Liver (tissue), 9 donors: ENCODE data around the gene AP4B1. TPM values are rescaled to one million over a fixed set of nuclear protein-coding genes. Genes with fewer than 3 reads are reported as not detected.
A peak's percentile ranks its signal among the peaks of the same experiment; 100 is the strongest.

ENCODE experiments used
- DNase-seq: peaks from one replicate; pipeline ENCODE4 v3.0.0-alpha.2; 2017; ENCODE audit warnings: low spot score
- H3K27ac ChIP-seq, 2 donors: one replicate each; pipeline ENCODE4 v1.7.0; 2013; ENCODE audit warnings: inconsistent platforms in 2 of 2, low read length in 2 of 2, control low read depth in 1 of 2, low read depth in 1 of 2, mild to moderate bottlenecking in 1 of 2
- H3K27me3 ChIP-seq, 4 donors: one replicate each; pipeline versions ENCODE4 v1.6.1 to v1.7.0; 2013; ENCODE audit warnings: low read length in 3 of 4, inconsistent platforms in 1 of 4, mild to moderate bottlenecking in 1 of 4, moderate library complexity in 1 of 4; ENCODE audit not compliant: control insufficient read depth in 4 of 4, insufficient read depth in 4 of 4
- H3K36me3 ChIP-seq, 4 donors: one replicate each; pipeline versions ENCODE4 v1.6.1 to v1.7.0; 2013; ENCODE audit warnings: low read length in 3 of 4, mild to moderate bottlenecking in 3 of 4, low read depth in 1 of 4, moderate library complexity in 1 of 4; ENCODE audit not compliant: control insufficient read depth in 4 of 4, insufficient read depth in 3 of 4
- H3K4me1 ChIP-seq, 4 donors: one replicate each; pipeline versions ENCODE4 v1.6.1 to v1.7.0; 2013; ENCODE audit warnings: low read length in 3 of 4, mild to moderate bottlenecking in 3 of 4, moderate library complexity in 1 of 4; ENCODE audit not compliant: control insufficient read depth in 4 of 4, insufficient read depth in 4 of 4
- H3K4me3 ChIP-seq, 3 donors: one replicate each; pipeline versions ENCODE4 v1.6.1 to v1.7.0; 2013; ENCODE audit warnings: low read length in 3 of 3, control low read depth in 1 of 3, low read depth in 1 of 3, mild to moderate bottlenecking in 1 of 3
- H3K9ac ChIP-seq, 2 donors: one replicate each; pipeline ENCODE4 v1.7.0; 2013; ENCODE audit warnings: low read length in 2 of 2, mild to moderate bottlenecking in 2 of 2, moderate library complexity in 2 of 2, control low read depth in 1 of 2, low read depth in 1 of 2
- H3K9me3 ChIP-seq, 4 donors: one replicate each; pipeline versions ENCODE4 v1.6.1 to v1.7.0; 2013; ENCODE audit warnings: low read length in 3 of 4; ENCODE audit not compliant: control insufficient read depth in 4 of 4
- ATF3 ChIP-seq: IDR thresholded peaks from 2 replicates; pipeline ENCODE4 v1.6.1; 2016; ENCODE audit warnings: antibody characterized with exemption
- EGR1 ChIP-seq, 2 donors: IDR thresholded peaks; 2 replicates each; pipeline ENCODE4 v1.6.1; 2016 to 2018; ENCODE audit warnings: antibody characterized with exemption in 2 of 2, low read depth in 2 of 2
- FOXA1 ChIP-seq: IDR thresholded peaks from 2 replicates; pipeline ENCODE4 v1.6.1; 2016; ENCODE audit warnings: antibody characterized with exemption
- FOXA2 ChIP-seq: IDR thresholded peaks from 2 replicates; pipeline ENCODE4 v1.6.1; 2016; ENCODE audit warnings: antibody characterized with exemption
- GABPA ChIP-seq, 2 donors: IDR thresholded peaks in 1 of 2; conservative IDR thresholded peaks in 1 of 2; 2 replicates each; pipeline ENCODE4 v1.6.1; 2016; ENCODE audit warnings: antibody characterized with exemption in 2 of 2, mild to moderate bottlenecking in 1 of 2, moderate library complexity in 1 of 2
- HNF4A ChIP-seq, 2 donors: conservative IDR thresholded peaks; 2 replicates each; pipeline ENCODE4 v1.6.1; 2016; ENCODE audit warnings: antibody characterized with exemption in 2 of 2, mild to moderate bottlenecking in 2 of 2
- HNF4G ChIP-seq: IDR thresholded peaks from 2 replicates; pipeline ENCODE4 v1.6.1; 2016; ENCODE audit warnings: antibody characterized with exemption
- JUND ChIP-seq, 2 donors: IDR thresholded peaks; 2 replicates each; pipeline ENCODE4 v1.6.1; 2016; ENCODE audit warnings: antibody characterized with exemption in 2 of 2
- RAD21 ChIP-seq, 2 donors: IDR thresholded peaks; 2 replicates each; pipeline ENCODE4 v1.6.1; 2016; ENCODE audit warnings: antibody characterized with exemption in 2 of 2, mild to moderate bottlenecking in 2 of 2
- RXRA ChIP-seq, 2 donors: IDR thresholded peaks; 2 replicates each; pipeline ENCODE4 v1.6.1; 2017 to 2018; ENCODE audit warnings: antibody characterized with exemption in 2 of 2, mild to moderate bottlenecking in 1 of 2
- SP1 ChIP-seq: IDR thresholded peaks from 2 replicates; pipeline ENCODE4 v1.6.1; 2018; ENCODE audit warnings: antibody characterized with exemption, mild to moderate bottlenecking
- TAF1 ChIP-seq: conservative IDR thresholded peaks from 2 replicates; pipeline ENCODE4 v1.6.1; 2016; ENCODE audit warnings: antibody characterized with exemption, mild to moderate bottlenecking
- WGBS: extraction: QIAGEN DNeasy Blood & Tissue Kit; methylation state at CpG from one replicate; pipeline ENCODE4 v1.1.7; 2013; 5-methylcytosine and 5-hydroxymethylcytosine counted together
- polyA plus RNA-seq, 2 donors: library from polyadenylated mRNA; stranded (reverse) in 1 of 2; unstranded in 1 of 2; fragments of 200-250 nt in 1 of 2; fragments of >200 nt in 1 of 2; fragmentation: Nextera tagmentation in 1 of 2; extraction: Ambion mirVana in 1 of 2; gene quantifications; one replicate each; pipeline versions ENCODE4 v1.2.1 to v1.2.3, GENCODE V29; 2013 to 2015
- total RNA-seq, 2 donors: library from RNA; depleted of rRNA; stranded (reverse); fragments of >200 nt; gene quantifications; one replicate each; pipeline ENCODE4 v1.2.3, GENCODE V29; 2014
- TF ChIP-seq, protein P1 (sequence below): IDR thresholded peaks from 2 replicates; pipeline ENCODE4 v1.6.1; 2016; ENCODE audit warnings: antibody characterized with exemption
- TF ChIP-seq, protein P2 (sequence below): IDR thresholded peaks from 2 replicates; pipeline ENCODE4 v1.6.1; 2016; ENCODE audit warnings: antibody characterized with exemption, mild to moderate bottlenecking
- TF ChIP-seq, protein P3 (sequence below): fragments of 150-350 bp; IDR thresholded peaks from 2 replicates; pipeline ENCODE4 v1.5.1; 2017; ENCODE audit warnings: improper control_type of control experiment, low read depth, low read length; ENCODE audit not compliant: missing input control
- donor health status: healthy.
- donor health status: healthy.
- donor health status: healthy.
- donor health status: healthy.
- donor health status: healthy.

The AP4B1 gene
- total and polyA plus RNA-seq, 4 donors = 4.3 to 10.6 (median 7.0) TPM

DNA sequence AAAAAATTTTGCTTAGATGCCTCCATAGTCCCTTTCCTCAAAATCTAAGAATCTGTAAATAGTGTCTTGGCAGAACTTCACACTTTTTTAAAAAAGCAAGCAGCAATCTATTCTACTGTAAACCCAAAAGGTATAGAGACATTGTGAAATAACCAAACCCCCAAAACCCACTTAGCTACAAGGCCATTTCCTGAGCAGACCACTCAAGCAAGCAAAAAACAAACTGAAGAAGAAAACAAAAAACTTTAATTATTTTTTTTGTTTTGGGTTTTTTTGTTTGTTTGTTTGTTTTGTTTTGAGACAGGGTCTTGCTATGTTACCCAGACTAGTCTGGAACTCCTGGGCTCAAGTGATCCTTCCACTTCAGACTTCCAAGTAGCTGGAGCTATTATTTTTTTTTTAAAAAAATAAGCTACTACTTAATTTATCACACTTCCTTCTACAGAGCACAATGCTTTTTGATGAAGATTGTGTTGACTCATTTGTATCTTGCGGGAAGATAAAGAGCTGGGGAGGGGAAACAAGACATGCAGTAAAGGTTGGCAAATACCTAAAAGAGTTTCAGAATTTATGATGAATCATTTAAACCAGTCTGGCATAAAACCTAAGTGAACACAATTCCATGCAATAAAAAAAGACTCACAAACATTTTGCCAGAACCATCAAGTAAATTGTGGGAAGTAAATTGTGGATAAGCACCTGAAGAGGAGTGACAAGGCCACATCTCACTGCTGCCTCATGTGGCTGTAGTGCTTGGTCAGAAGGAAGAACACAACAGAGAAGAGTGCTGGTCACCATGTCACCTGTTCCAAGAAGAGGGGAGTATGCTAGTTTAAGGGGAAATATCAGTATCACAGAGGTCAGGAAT, 30.4 kb downstream of the AP4B1 start:
- no peak overlapping the region for H3K27ac ChIP-seq
- no peaks in the 10 kb centered on the region for H3K4me1 ChIP-seq
- no peaks in the 10 kb centered on the region for H3K27me3 ChIP-seq
- no peak overlapping the region for H3K9ac ChIP-seq
- WGBS = 70% methylated on average over 1 of the region's 1 CpG
- H3K36me3 ChIP-seq = no peaks in the 10 kb centered on the region
- no peak overlapping the region for H3K4me3 ChIP-seq
- TF ChIP-seq HNF4A (conservative IDR thresholded peaks at IDR 0.05) = no peak
- no peak for TF ChIP-seq JUND (IDR thresholded peaks at IDR 0.05)
- TF ChIP-seq HNF4G = no peak
- no peak for TF ChIP-seq GABPA (IDR thresholded peaks at IDR 0.05 in 1 of 2, conservative IDR thresholded peaks at IDR 0.05 in 1 of 2)
- TF ChIP-seq EGR1 (IDR thresholded peaks at IDR 0.05; ENCODE audit: low read depth in 2 of 2) = no peak
- no peak for TF ChIP-seq RAD21 (IDR thresholded peaks at IDR 0.05)
- TF ChIP-seq, protein P1, sequence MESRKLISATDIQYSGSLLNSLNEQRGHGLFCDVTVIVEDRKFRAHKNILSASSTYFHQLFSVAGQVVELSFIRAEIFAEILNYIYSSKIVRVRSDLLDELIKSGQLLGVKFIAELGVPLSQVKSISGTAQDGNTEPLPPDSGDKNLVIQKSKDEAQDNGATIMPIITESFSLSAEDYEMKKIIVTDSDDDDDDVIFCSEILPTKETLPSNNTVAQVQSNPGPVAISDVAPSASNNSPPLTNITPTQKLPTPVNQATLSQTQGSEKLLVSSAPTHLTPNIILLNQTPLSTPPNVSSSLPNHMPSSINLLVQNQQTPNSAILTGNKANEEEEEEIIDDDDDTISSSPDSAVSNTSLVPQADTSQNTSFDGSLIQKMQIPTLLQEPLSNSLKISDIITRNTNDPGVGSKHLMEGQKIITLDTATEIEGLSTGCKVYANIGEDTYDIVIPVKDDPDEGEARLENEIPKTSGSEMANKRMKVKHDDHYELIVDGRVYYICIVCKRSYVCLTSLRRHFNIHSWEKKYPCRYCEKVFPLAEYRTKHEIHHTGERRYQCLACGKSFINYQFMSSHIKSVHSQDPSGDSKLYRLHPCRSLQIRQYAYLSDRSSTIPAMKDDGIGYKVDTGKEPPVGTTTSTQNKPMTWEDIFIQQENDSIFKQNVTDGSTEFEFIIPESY = no peak
- TF ChIP-seq SP1 = no peak
- no peak for TF ChIP-seq TAF1
- no peak for DNase-seq
- H3K9me3 ChIP-seq = no peaks in the 10 kb centered on the region

- H3K9ac ChIP-seq = peak overlapping the region in 1 of 2 donors; percentile 42
These were observed 32.2 kb downstream of the AP4B1 start for GRCh38 chr1:113872219-113872935.

More at GRCh38 chr1:113872219-113872935, 32.2 kb downstream of the AP4B1 start:
- no peak for DNase-seq
- Histone ChIP-seq H3K4me1 (no peaks in the 10 kb centered on the region), H3K36me3 (no peaks in the 10 kb centered on the region), H3K27me3 (no peaks in the 10 kb centered on the region), H3K4me3 (no peak overlapping the region), H3K27ac (peak overlapping the region; percentile 4 to 32), H3K9me3 (no peaks in the 10 kb centered on the region)
- TF ChIP-seq RXRA (IDR thresholded peaks at IDR 0.05) = no peak
- TF ChIP-seq, protein P2, sequence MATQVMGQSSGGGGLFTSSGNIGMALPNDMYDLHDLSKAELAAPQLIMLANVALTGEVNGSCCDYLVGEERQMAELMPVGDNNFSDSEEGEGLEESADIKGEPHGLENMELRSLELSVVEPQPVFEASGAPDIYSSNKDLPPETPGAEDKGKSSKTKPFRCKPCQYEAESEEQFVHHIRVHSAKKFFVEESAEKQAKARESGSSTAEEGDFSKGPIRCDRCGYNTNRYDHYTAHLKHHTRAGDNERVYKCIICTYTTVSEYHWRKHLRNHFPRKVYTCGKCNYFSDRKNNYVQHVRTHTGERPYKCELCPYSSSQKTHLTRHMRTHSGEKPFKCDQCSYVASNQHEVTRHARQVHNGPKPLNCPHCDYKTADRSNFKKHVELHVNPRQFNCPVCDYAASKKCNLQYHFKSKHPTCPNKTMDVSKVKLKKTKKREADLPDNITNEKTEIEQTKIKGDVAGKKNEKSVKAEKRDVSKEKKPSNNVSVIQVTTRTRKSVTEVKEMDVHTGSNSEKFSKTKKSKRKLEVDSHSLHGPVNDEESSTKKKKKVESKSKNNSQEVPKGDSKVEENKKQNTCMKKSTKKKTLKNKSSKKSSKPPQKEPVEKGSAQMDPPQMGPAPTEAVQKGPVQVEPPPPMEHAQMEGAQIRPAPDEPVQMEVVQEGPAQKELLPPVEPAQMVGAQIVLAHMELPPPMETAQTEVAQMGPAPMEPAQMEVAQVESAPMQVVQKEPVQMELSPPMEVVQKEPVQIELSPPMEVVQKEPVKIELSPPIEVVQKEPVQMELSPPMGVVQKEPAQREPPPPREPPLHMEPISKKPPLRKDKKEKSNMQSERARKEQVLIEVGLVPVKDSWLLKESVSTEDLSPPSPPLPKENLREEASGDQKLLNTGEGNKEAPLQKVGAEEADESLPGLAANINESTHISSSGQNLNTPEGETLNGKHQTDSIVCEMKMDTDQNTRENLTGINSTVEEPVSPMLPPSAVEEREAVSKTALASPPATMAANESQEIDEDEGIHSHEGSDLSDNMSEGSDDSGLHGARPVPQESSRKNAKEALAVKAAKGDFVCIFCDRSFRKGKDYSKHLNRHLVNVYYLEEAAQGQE = no peak
- no peak for TF ChIP-seq FOXA1
- TF ChIP-seq, protein P1 = no peak
- TF ChIP-seq, protein P3, sequence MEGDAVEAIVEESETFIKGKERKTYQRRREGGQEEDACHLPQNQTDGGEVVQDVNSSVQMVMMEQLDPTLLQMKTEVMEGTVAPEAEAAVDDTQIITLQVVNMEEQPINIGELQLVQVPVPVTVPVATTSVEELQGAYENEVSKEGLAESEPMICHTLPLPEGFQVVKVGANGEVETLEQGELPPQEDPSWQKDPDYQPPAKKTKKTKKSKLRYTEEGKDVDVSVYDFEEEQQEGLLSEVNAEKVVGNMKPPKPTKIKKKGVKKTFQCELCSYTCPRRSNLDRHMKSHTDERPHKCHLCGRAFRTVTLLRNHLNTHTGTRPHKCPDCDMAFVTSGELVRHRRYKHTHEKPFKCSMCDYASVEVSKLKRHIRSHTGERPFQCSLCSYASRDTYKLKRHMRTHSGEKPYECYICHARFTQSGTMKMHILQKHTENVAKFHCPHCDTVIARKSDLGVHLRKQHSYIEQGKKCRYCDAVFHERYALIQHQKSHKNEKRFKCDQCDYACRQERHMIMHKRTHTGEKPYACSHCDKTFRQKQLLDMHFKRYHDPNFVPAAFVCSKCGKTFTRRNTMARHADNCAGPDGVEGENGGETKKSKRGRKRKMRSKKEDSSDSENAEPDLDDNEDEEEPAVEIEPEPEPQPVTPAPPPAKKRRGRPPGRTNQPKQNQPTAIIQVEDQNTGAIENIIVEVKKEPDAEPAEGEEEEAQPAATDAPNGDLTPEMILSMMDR = no peak
- TF ChIP-seq HNF4G = no peak
- no peak for TF ChIP-seq SP1
- TF ChIP-seq GABPA (IDR thresholded peaks at IDR 0.05 in 1 of 2, conservative IDR thresholded peaks at IDR 0.05 in 1 of 2) = no peak
- TF ChIP-seq FOXA2 = no peak
- TF ChIP-seq ATF3 = no peak
